BE2C (cell line): Measurements from ENCODE around the gene SLC5A5.

Experiments
- DNase-seq: peaks from one replicate; pipeline ENCODE4 v3.0.0-alpha.2; 2020
- H3K27me3 ChIP-seq: fragments of 250-450 bp; sonication (Bioruptor Pico); 2 replicates; pipeline ENCODE4 v1.5.1; 2020; ENCODE audit warnings: mild to moderate bottlenecking
- H3K36me3 ChIP-seq: fragments of 250-450 bp; sonication (Bioruptor Pico); 2 replicates; pipeline ENCODE4 v1.5.1; 2020; ENCODE audit warnings: mild to moderate bottlenecking
- H3K4me1 ChIP-seq: fragments of 250-450 bp; sonication (Bioruptor Pico); 2 replicates; pipeline ENCODE4 v1.5.1; 2020
- H3K4me3 ChIP-seq: 2 replicates; pipeline ENCODE4 v1.5.1; 2011; ENCODE audit warnings: low read depth, low read length
- H3K9me3 ChIP-seq: fragments of 250-450 bp; sonication (Bioruptor Pico); 2 replicates; pipeline ENCODE4 v1.5.1; 2020
- TF ChIP-seq, protein P1 (sequence below): IDR thresholded peaks from 2 replicates; pipeline ENCODE4 v1.5.1; 2012; ENCODE audit warnings: mild to moderate bottlenecking, low read depth, low read length

Gene SLC5A5

DNA sequence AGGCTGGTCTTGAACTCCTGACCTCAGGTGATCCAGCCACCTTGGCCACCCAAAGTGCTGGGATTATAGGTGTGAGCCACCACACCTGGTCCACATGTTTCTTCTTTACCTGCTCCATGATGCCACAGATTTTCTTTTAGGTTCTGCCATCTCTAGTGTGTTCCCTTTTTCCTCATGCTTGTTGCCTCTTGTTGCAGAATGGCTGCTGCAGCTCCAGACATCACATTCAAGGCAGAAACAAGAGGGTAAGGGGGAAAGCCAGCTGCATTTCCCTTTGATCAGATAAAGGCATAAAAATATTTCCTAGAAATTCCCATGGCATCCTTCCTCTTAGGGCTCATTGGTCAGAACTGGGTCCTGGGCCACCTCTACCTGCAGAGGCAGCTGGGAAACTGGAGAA lies 48.8 kb downstream of the SLC5A5 start:
- H3K4me3 ChIP-seq: no peak overlapping the region
- no peaks in the 10 kb centered on the region for H3K4me1 ChIP-seq
- no peaks in the 10 kb centered on the region for H3K9me3 ChIP-seq
- no peaks in the 10 kb centered on the region for H3K27me3 ChIP-seq
- TF ChIP-seq, protein P1, sequence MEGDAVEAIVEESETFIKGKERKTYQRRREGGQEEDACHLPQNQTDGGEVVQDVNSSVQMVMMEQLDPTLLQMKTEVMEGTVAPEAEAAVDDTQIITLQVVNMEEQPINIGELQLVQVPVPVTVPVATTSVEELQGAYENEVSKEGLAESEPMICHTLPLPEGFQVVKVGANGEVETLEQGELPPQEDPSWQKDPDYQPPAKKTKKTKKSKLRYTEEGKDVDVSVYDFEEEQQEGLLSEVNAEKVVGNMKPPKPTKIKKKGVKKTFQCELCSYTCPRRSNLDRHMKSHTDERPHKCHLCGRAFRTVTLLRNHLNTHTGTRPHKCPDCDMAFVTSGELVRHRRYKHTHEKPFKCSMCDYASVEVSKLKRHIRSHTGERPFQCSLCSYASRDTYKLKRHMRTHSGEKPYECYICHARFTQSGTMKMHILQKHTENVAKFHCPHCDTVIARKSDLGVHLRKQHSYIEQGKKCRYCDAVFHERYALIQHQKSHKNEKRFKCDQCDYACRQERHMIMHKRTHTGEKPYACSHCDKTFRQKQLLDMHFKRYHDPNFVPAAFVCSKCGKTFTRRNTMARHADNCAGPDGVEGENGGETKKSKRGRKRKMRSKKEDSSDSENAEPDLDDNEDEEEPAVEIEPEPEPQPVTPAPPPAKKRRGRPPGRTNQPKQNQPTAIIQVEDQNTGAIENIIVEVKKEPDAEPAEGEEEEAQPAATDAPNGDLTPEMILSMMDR: no peak
- no peaks in the 10 kb centered on the region for H3K36me3 ChIP-seq
- no peak for DNase-seq

DNA sequence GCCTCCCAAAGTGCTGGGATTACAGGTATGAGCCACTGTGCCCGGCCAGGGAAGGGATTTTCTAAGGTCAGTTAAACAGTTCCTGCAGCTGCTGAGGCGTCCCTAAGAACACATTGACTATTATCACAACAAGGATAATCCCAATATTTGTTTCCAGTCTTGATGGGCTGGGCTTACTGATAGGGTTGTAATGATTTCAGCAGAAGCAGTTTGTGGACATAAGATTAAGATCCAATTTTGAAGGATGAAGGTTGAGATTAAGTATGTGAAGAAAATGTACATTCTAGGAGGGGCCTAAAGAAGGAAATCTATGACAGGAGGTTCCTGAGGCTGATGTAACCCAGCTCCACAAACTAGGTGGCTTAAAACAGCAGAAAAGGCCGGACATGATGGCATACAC lies 50.4 kb downstream of the SLC5A5 start:
- Histone ChIP-seq H3K9me3 (no peaks in the 10 kb centered on the region), H3K4me3 (no peak overlapping the region), H3K36me3 (no peaks in the 10 kb centered on the region), H3K27me3 (no peaks in the 10 kb centered on the region), H3K4me1 (no peaks in the 10 kb centered on the region)
- DNase-seq: no peak
- TF ChIP-seq, protein P1: no peak

DNA sequence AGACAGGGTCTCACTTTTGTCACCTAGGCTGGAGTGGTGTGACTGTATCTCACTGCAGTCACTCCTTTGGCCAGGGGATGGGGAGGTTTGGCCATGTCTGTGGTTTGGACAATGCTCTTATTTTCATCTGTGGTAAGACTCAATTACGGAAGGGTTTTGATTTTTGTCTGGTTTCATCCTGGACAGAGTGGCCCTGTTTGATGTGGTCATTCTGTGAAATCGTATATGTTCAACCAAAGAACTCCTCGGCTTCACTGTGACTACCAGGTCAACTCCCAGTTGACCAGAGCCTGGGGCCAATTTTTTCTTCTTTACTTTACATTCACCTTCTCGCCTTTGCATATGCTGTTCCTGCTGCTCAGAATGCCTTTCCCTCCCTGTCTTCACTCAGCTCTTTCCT lies 54.3 kb downstream of the SLC5A5 start:
- Histone ChIP-seq H3K27me3 (no peaks in the 10 kb centered on the region), H3K36me3 (no peaks in the 10 kb centered on the region), H3K4me3 (no peak overlapping the region), H3K9me3 (no peaks in the 10 kb centered on the region), H3K4me1 (no peaks in the 10 kb centered on the region)
- TF ChIP-seq, protein P1: no peak
- no peak for DNase-seq

DNA sequence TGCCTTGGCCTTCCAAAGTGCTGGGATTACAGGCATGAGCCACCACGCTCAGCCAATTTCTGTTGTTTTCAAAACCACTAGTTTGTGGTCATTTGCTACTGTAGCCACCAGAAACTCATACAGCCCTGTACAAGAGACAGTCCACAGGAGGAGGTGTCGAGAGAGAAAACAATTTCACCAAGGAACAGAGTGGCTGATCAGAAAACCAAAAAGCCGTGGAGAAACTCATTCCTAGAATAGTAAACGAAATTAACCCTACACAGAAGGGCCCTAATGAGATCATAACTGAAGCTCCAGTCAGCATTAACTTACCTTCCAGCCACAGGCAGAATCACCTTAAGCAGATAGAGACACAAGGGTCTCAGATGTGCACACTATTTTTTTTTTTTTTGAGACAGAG lies 57.3 kb downstream of the SLC5A5 start:
- DNase-seq: no peak
- TF ChIP-seq, protein P1: no peak
- no peaks in the 10 kb centered on the region for H3K36me3 ChIP-seq

DNA sequence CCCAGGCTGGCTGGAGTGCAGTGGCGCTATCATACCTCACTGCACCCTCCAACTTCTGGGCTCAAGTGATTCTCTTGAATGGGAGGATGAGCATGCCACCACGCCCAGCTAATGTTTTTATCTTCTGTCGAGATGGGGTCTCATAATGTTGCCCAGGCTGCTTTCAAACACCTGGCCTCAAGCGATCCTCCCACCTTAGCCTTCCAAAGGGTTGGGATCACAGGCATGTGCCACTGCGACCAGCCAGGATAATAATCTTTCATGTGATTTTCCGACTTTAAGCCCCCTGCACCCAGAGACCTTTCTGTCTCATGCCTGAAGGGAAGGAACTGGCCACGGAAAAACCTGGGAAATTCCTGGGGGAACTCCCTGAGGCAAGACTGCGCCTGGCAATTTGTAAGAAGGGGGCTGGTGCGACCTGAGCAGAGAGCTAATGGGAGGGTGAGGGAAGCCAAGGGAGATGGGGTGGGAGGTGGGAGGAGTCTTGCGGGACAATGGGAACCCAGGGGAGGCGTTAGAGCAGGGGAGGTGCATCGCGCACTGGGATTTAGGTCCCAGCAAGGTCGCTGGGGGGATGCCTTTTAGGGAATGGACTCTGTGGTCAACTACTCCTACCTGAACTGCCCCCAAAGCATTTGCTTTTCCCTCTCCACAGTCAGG lies 59.9 kb downstream of the SLC5A5 start:
- H3K9me3 ChIP-seq: no peaks in the 10 kb centered on the region
- H3K36me3 ChIP-seq: no peaks in the 10 kb centered on the region; the same call in 1 of the 2 replicates
- DNase-seq: peak; percentile 45
- no peaks in the 10 kb centered on the region for H3K27me3 ChIP-seq
- H3K4me3 ChIP-seq: peak overlapping the region; percentile 95
- no peaks in the 10 kb centered on the region for H3K4me1 ChIP-seq
- TF ChIP-seq, protein P1: no peak

More for the DNA sequence above, 57.3 kb downstream of the SLC5A5 start:
- H3K4me3 ChIP-seq: no peak overlapping the region
- no peaks in the 10 kb centered on the region for H3K9me3 ChIP-seq
- no peaks in the 10 kb centered on the region for H3K4me1 ChIP-seq
- H3K27me3 ChIP-seq: no peaks in the 10 kb centered on the region

DNA sequence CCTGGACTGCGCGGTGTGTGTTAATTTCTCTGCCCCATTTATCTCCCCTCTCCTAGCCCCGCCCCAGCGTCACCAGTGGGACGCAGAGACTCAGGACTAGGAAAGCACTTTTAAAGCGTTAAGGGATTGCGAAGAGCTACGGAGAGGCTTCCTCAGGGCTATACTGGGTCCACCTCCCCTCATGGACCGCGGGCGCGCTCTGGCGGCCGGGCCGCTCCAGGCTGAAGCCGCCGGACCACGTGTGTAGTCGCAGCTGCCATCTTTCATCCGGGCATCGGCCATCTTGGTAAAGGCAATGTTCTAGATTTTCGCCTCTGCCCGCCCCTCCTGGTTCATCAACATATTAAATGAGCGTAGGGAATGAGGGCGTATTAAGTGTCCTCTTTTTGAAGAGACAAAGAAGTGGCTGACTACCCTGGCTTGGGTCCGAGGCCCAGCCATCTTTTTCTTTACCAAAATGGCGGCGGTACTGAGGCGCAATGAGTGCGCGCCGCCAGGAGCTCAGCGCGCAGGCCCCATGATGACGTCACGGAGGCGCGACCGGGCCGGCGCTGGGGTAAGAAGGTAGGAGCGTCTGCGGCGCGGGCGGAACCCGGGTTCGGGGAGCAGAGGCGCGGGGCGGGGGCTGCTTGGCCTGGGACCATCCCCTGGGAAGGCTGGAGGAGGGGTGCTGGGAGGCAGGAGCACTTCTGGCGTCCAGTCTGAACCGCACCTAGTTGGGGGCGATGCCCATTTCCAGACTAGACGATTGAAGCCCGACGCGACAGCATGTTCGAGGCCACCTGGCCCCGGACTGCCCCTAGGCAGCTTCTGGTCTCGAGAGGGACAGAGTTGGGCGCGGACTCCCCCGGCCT lies 61.0 kb downstream of the SLC5A5 start, which contains the start of gene CCDC124:
Gene CCDC124 (plus strand): TSS at position 531 of the 854 bp plus-strand sequence. CDS start 3,406 bp downstream, outside the sequence.
- peak; percentile 94 for DNase-seq
- Histone ChIP-seq H3K4me3 (peak within 1 kb of the TSS; percentile 95), H3K36me3 (no peaks in the 10 kb centered on the region; the same call in 1 of the 2 replicates), H3K9me3 (no peaks in the 10 kb centered on the region), H3K4me1 (no peaks in the 10 kb centered on the region), H3K27me3 (no peaks in the 10 kb centered on the region)
- TF ChIP-seq, protein P1: peak; percentile 96
